BLaER1 treated with 17β-estradiol and CSF1 and Interleukin-3, amounts not matched to agents 10 nM and 100 nM (cell line): ENCODE results near the gene APEX2.

Source experiments
- H3K27ac ChIP-seq, 11 experiments: shearing (Covaris generic); formaldehyde crosslinking; 2 replicates each; pipeline ENCODE4 v1.8.1; 2022
- H3K27me3 ChIP-seq, 11 experiments: shearing (Covaris generic); formaldehyde crosslinking; 2 replicates each; pipeline ENCODE4 v1.8.1; 2022
- H3K36me3 ChIP-seq, 11 experiments: shearing (Covaris generic); formaldehyde crosslinking; 2 replicates each; pipeline ENCODE4 v1.8.1; 2022
- H3K4me1 ChIP-seq, 10 experiments: shearing (Covaris generic); formaldehyde crosslinking; 2 replicates each; pipeline ENCODE4 v1.8.1; 2022
- H3K4me2 ChIP-seq, 11 experiments: shearing (Covaris generic); formaldehyde crosslinking; 2 replicates each; pipeline ENCODE4 v1.8.1; 2022
- H3K4me3 ChIP-seq, 10 experiments: shearing (Covaris generic); formaldehyde crosslinking; 2 replicates each; pipeline ENCODE4 v1.8.1; 2022
- H3K9ac ChIP-seq, 11 experiments: shearing (Covaris generic); formaldehyde crosslinking; 2 replicates each; pipeline ENCODE4 v1.8.1; 2022
- H3K9me3 ChIP-seq, 11 experiments: shearing (Covaris generic); formaldehyde crosslinking; replicated peaks in 1 of 11; 2 replicates each; pipeline ENCODE4 v1.8.1; 2022
- H4K20me1 ChIP-seq, 11 experiments: shearing (Covaris generic); formaldehyde crosslinking; 2 replicates each; pipeline ENCODE4 v1.8.1; 2022
- Cebpa-rat ChIP-seq, 11 experiments: shearing (Covaris generic); IDR thresholded peaks; 2 replicates each; pipeline ENCODE4 v1.8.1; 2022

Gene APEX2

GRCh38 chrX:55007656-55008055 is 7.5 kb downstream of the APEX2 start:
- peaks cover 66 to 99% (median 97%) of the 10 kb centered on the region in 11 experiments for H3K27me3 ChIP-seq
- TF ChIP-seq Cebpa-rat (IDR thresholded peaks at IDR 0.05), result no peak
- no peaks in the 10 kb centered on the region for H3K9me3 ChIP-seq
- peaks cover 0 to 33% (median 5%) of the 10 kb centered on the region in 11 experiments; a peak in 8 of 22 replicates for H4K20me1 ChIP-seq
- H3K9ac ChIP-seq, result no peak overlapping the region
- H3K4me1 ChIP-seq, result peaks cover 3 to 64% (median 12%) of the 10 kb centered on the region in 10 experiments; a peak in 14 of 20 replicates
- peak overlapping the region in 5 of 11 experiments; percentile 49 to 68 (median 64); a peak in 6 of 22 replicates for H3K4me2 ChIP-seq
- peaks cover 31 to 49% (median 43%) of the 10 kb centered on the region in 11 experiments for H3K36me3 ChIP-seq
- no peak overlapping the region for H3K27ac ChIP-seq
- H3K4me3 ChIP-seq, result no peak overlapping the region

GRCh38 chrX:55008571-55009358 is 8.6 kb downstream of the APEX2 start:
- H3K36me3 ChIP-seq, result peaks cover 20 to 37% (median 34%) of the 10 kb centered on the region in 11 experiments; a peak in 21 of 22 replicates
- H3K9me3 ChIP-seq, result no peaks in the 10 kb centered on the region
- H3K4me3 ChIP-seq, result no peak overlapping the region
- peak overlapping the region in 5 of 11 experiments; percentile 12 to 69 (median 30); a peak in 6 of 22 replicates for H3K27ac ChIP-seq
- H3K4me1 ChIP-seq, result peaks cover 3 to 64% (median 12%) of the 10 kb centered on the region in 10 experiments; a peak in 14 of 20 replicates
- peaks cover 0 to 33% (median 4%) of the 10 kb centered on the region in 11 experiments; a peak in 8 of 22 replicates for H4K20me1 ChIP-seq
- H3K4me2 ChIP-seq, result peak overlapping the region in 7 of 11 experiments; percentile 3 to 68 (median 51); a peak in 11 of 22 replicates
- peaks cover 64 to 99% (median 97%) of the 10 kb centered on the region in 11 experiments for H3K27me3 ChIP-seq
- TF ChIP-seq Cebpa-rat (IDR thresholded peaks at IDR 0.05), result no peak
- peak overlapping the region in 2 of 11 experiments; percentile 9 to 50; a peak in 2 of 22 replicates for H3K9ac ChIP-seq

GRCh38 chrX:55011294-55011693 is 11.1 kb downstream of the APEX2 start:
- H4K20me1 ChIP-seq, result peaks cover 0 to 23% (median 0%) of the 10 kb centered on the region in 11 experiments; a peak in 6 of 22 replicates
- H3K27ac ChIP-seq, result no peak overlapping the region
- peaks cover 68 to 100% (median 98%) of the 10 kb centered on the region in 11 experiments for H3K27me3 ChIP-seq

GRCh38 chrX:55014897-55015299 is 14.7 kb downstream of the APEX2 start:
- Histone ChIP-seq H3K27me3 (peaks cover 82 to 100% (median 98%) of the 10 kb centered on the region in 11 experiments), H3K9me3 (no peaks in the 10 kb centered on the region), H4K20me1 (no peaks in the 10 kb centered on the region; a peak in 1 of 22 replicates), H3K4me3 (no peak overlapping the region), H3K27ac (no peak overlapping the region), H3K4me2 (no peak overlapping the region), H3K4me1 (peaks cover 0 to 2% (median 0%) of the 10 kb centered on the region in 10 experiments; a peak in 3 of 20 replicates), H3K36me3 (no peaks in the 10 kb centered on the region), H3K9ac (no peak overlapping the region)
- no peak for TF ChIP-seq Cebpa-rat (IDR thresholded peaks at IDR 0.05)

More at GRCh38 chrX:55011294-55011693, 11.1 kb downstream of the APEX2 start:
- no peaks in the 10 kb centered on the region for H3K9me3 ChIP-seq
- H3K4me1 ChIP-seq, result peaks cover 3 to 38% (median 12%) of the 10 kb centered on the region in 10 experiments; a peak in 14 of 20 replicates
- H3K9ac ChIP-seq, result no peak overlapping the region
- no peak for TF ChIP-seq Cebpa-rat (IDR thresholded peaks at IDR 0.05)
- H3K36me3 ChIP-seq, result peaks cover 3 to 13% (median 11%) of the 10 kb centered on the region in 11 experiments; a peak in 18 of 22 replicates
- H3K4me3 ChIP-seq, result no peak overlapping the region
- H3K4me2 ChIP-seq, result no peak overlapping the region

GRCh38 chrX:55026143-55026542 is 26.0 kb downstream of the APEX2 start:
- Histone ChIP-seq H3K4me2 (no peak overlapping the region), H3K27me3 (peaks cover 82 to 97% (median 91%) of the 10 kb centered on the region in 11 experiments), H3K36me3 (no peaks in the 10 kb centered on the region), H3K4me3 (no peak overlapping the region), H4K20me1 (no peaks in the 10 kb centered on the region), H3K4me1 (no peaks in the 10 kb centered on the region), H3K9me3 (no peaks in the 10 kb centered on the region), H3K9ac (no peak overlapping the region), H3K27ac (no peak overlapping the region)
- no peak for TF ChIP-seq Cebpa-rat (IDR thresholded peaks at IDR 0.05)

GRCh38 chrX:55026840-55027239 is 26.7 kb downstream of the APEX2 start:
- Histone ChIP-seq H3K27me3 (peaks cover 82 to 97% (median 92%) of the 10 kb centered on the region in 11 experiments), H3K4me2 (no peak overlapping the region), H3K9me3 (no peaks in the 10 kb centered on the region), H3K4me1 (no peaks in the 10 kb centered on the region), H3K4me3 (no peak overlapping the region), H4K20me1 (no peaks in the 10 kb centered on the region), H3K27ac (no peak overlapping the region), H3K36me3 (no peaks in the 10 kb centered on the region), H3K9ac (no peak overlapping the region)
- no peak for TF ChIP-seq Cebpa-rat (IDR thresholded peaks at IDR 0.05)

- H4K20me1 ChIP-seq, result no peaks in the 10 kb centered on the region
- no peaks in the 10 kb centered on the region for H3K36me3 ChIP-seq
- peaks cover 86 to 99% (median 96%) of the 10 kb centered on the region in 11 experiments for H3K27me3 ChIP-seq
- no peaks in the 10 kb centered on the region for H3K9me3 ChIP-seq
- H3K9ac ChIP-seq, result no peak overlapping the region
- H3K4me1 ChIP-seq, result no peaks in the 10 kb centered on the region
- H3K4me2 ChIP-seq, result no peak overlapping the region
- no peak for TF ChIP-seq Cebpa-rat (IDR thresholded peaks at IDR 0.05)
- no peak overlapping the region for H3K27ac ChIP-seq
- no peak overlapping the region for H3K4me3 ChIP-seq
Measured at GRCh38 chrX:55028040-55028439, 27.9 kb downstream of the APEX2 start.

- no peaks in the 10 kb centered on the region for H4K20me1 ChIP-seq
Measured at GRCh38 chrX:55028611-55029010, 28.4 kb downstream of the APEX2 start.

GRCh38 chrX:55029291-55029690 is 29.1 kb downstream of the APEX2 start:
- H3K9me3 ChIP-seq, result no peaks in the 10 kb centered on the region
- no peak overlapping the region for H3K27ac ChIP-seq
- no peak for TF ChIP-seq Cebpa-rat (IDR thresholded peaks at IDR 0.05)
- H3K9ac ChIP-seq, result no peak overlapping the region
- no peaks in the 10 kb centered on the region for H3K4me1 ChIP-seq
- no peak overlapping the region for H3K4me2 ChIP-seq
- peaks cover 85 to 98% (median 95%) of the 10 kb centered on the region in 11 experiments for H3K27me3 ChIP-seq
- H4K20me1 ChIP-seq, result no peaks in the 10 kb centered on the region
- no peaks in the 10 kb centered on the region for H3K36me3 ChIP-seq
- no peak overlapping the region for H3K4me3 ChIP-seq

More at GRCh38 chrX:55028611-55029010, 28.4 kb downstream of the APEX2 start:
- peaks cover 88 to 99% (median 97%) of the 10 kb centered on the region in 11 experiments for H3K27me3 ChIP-seq
- H3K4me1 ChIP-seq, result no peaks in the 10 kb centered on the region
- H3K4me2 ChIP-seq, result no peak overlapping the region
- no peaks in the 10 kb centered on the region for H3K9me3 ChIP-seq
- no peak overlapping the region for H3K4me3 ChIP-seq
- no peak overlapping the region for H3K27ac ChIP-seq
- H3K36me3 ChIP-seq, result no peaks in the 10 kb centered on the region
- no peak for TF ChIP-seq Cebpa-rat (IDR thresholded peaks at IDR 0.05)
- no peak overlapping the region for H3K9ac ChIP-seq
